Measurements from ENCODE around the gene HLF.

Gene HLF

GRCh38 chr17:55318715-55319487 is 54.1 kb downstream of the HLF start:
- H3K9ac ChIP-seq (ENCODE audit: low read depth, low read length), result no peak overlapping the region
- H3K4me1 ChIP-seq (ENCODE audit: insufficient read depth, low read length), result no peaks in the 10 kb centered on the region
- no peaks in the 10 kb centered on the region for H3K9me3 ChIP-seq (ENCODE audit: insufficient read depth, low read depth, low read length)
- H3K4me3 ChIP-seq (ENCODE audit: low read length), result no peak overlapping the region
- no peak overlapping the region for H3K27ac ChIP-seq (ENCODE audit: low read length)
- no peaks in the 10 kb centered on the region for H3K36me3 ChIP-seq (ENCODE audit: insufficient read depth, low read depth, low read length)
- no peaks in the 10 kb centered on the region for H3K27me3 ChIP-seq (ENCODE audit: insufficient read depth, low read length)

GRCh38 chr17:55319933-55320593 is 55.3 kb downstream of the HLF start:
- Histone ChIP-seq H3K4me3 (ENCODE audit: low read length) (no peak overlapping the region), H3K4me1 (ENCODE audit: insufficient read depth, low read length) (no peaks in the 10 kb centered on the region), H3K36me3 (ENCODE audit: insufficient read depth, low read depth, low read length) (no peaks in the 10 kb centered on the region), H3K27ac (ENCODE audit: low read length) (no peak overlapping the region), H3K9me3 (ENCODE audit: insufficient read depth, low read depth, low read length) (no peaks in the 10 kb centered on the region), H3K9ac (ENCODE audit: low read depth, low read length) (no peak overlapping the region), H3K27me3 (ENCODE audit: insufficient read depth, low read length) (no peaks in the 10 kb centered on the region)

GRCh38 chr17:55320594-55321426 is 56.0 kb downstream of the HLF start:
- Histone ChIP-seq H3K27me3 (ENCODE audit: insufficient read depth, low read length) (no peaks in the 10 kb centered on the region), H3K9me3 (ENCODE audit: insufficient read depth, low read depth, low read length) (no peaks in the 10 kb centered on the region), H3K27ac (ENCODE audit: low read length) (no peak overlapping the region), H3K9ac (ENCODE audit: low read depth, low read length) (no peak overlapping the region), H3K36me3 (ENCODE audit: insufficient read depth, low read depth, low read length) (no peaks in the 10 kb centered on the region), H3K4me3 (ENCODE audit: low read length) (no peak overlapping the region), H3K4me1 (ENCODE audit: insufficient read depth, low read length) (no peaks in the 10 kb centered on the region)

- no peaks in the 10 kb centered on the region for H3K9me3 ChIP-seq (ENCODE audit: insufficient read depth, low read depth, low read length)
- H3K9ac ChIP-seq (ENCODE audit: low read depth, low read length), result no peak overlapping the region
- no peak overlapping the region for H3K27ac ChIP-seq (ENCODE audit: low read length)
- no peaks in the 10 kb centered on the region for H3K4me1 ChIP-seq (ENCODE audit: insufficient read depth, low read length)
- no peaks in the 10 kb centered on the region for H3K36me3 ChIP-seq (ENCODE audit: insufficient read depth, low read depth, low read length)
- H3K4me3 ChIP-seq (ENCODE audit: low read length), result no peak overlapping the region
- no peaks in the 10 kb centered on the region for H3K27me3 ChIP-seq (ENCODE audit: insufficient read depth, low read length)
Measured at GRCh38 chr17:55321427-55322060, 56.8 kb downstream of the HLF start.

- Histone ChIP-seq H3K27ac (ENCODE audit: low read length) (no peak overlapping the region), H3K4me3 (ENCODE audit: low read length) (no peak overlapping the region), H3K9ac (ENCODE audit: low read depth, low read length) (no peak overlapping the region), H3K36me3 (ENCODE audit: insufficient read depth, low read depth, low read length) (no peaks in the 10 kb centered on the region), H3K27me3 (ENCODE audit: insufficient read depth, low read length) (no peaks in the 10 kb centered on the region), H3K9me3 (ENCODE audit: insufficient read depth, low read depth, low read length) (no peaks in the 10 kb centered on the region), H3K4me1 (ENCODE audit: insufficient read depth, low read length) (no peaks in the 10 kb centered on the region)
Measured at GRCh38 chr17:55322453-55322985, 57.8 kb downstream of the HLF start.

GRCh38 chr17:55323518-55324295 is 58.9 kb downstream of the HLF start:
- no peaks in the 10 kb centered on the region for H3K27me3 ChIP-seq (ENCODE audit: insufficient read depth, low read length)
- H3K4me3 ChIP-seq (ENCODE audit: low read length), result no peak overlapping the region
- no peaks in the 10 kb centered on the region for H3K4me1 ChIP-seq (ENCODE audit: insufficient read depth, low read length)
- no peak overlapping the region for H3K9ac ChIP-seq (ENCODE audit: low read depth, low read length)
- no peaks in the 10 kb centered on the region for H3K9me3 ChIP-seq (ENCODE audit: insufficient read depth, low read depth, low read length)
- no peak overlapping the region for H3K27ac ChIP-seq (ENCODE audit: low read length)
- H3K36me3 ChIP-seq (ENCODE audit: insufficient read depth, low read depth, low read length), result no peaks in the 10 kb centered on the region

GRCh38 chr17:55324296-55324978 is 59.7 kb downstream of the HLF start:
- Histone ChIP-seq H3K36me3 (ENCODE audit: insufficient read depth, low read depth, low read length) (no peaks in the 10 kb centered on the region), H3K4me1 (ENCODE audit: insufficient read depth, low read length) (no peaks in the 10 kb centered on the region), H3K27me3 (ENCODE audit: insufficient read depth, low read length) (no peaks in the 10 kb centered on the region), H3K9me3 (ENCODE audit: insufficient read depth, low read depth, low read length) (no peaks in the 10 kb centered on the region), H3K9ac (ENCODE audit: low read depth, low read length) (no peak overlapping the region), H3K27ac (ENCODE audit: low read length) (no peak overlapping the region), H3K4me3 (ENCODE audit: low read length) (no peak overlapping the region)

GRCh38 chr17:55325406-55325805 is 60.6 kb downstream of the HLF start:
- no peaks in the 10 kb centered on the region for H3K27me3 ChIP-seq (ENCODE audit: insufficient read depth, low read length)
- no peak overlapping the region for H3K4me3 ChIP-seq (ENCODE audit: low read length)
- no peaks in the 10 kb centered on the region for H3K9me3 ChIP-seq (ENCODE audit: insufficient read depth, low read depth, low read length)
- no peaks in the 10 kb centered on the region for H3K4me1 ChIP-seq (ENCODE audit: insufficient read depth, low read length)
- H3K9ac ChIP-seq (ENCODE audit: low read depth, low read length), result no peak overlapping the region
- no peaks in the 10 kb centered on the region for H3K36me3 ChIP-seq (ENCODE audit: insufficient read depth, low read depth, low read length)
- no peak overlapping the region for H3K27ac ChIP-seq (ENCODE audit: low read length)

- no peak overlapping the region for H3K9ac ChIP-seq (ENCODE audit: low read depth, low read length)
- no peak overlapping the region for H3K4me3 ChIP-seq (ENCODE audit: low read length)
- H3K4me1 ChIP-seq (ENCODE audit: insufficient read depth, low read length), result no peaks in the 10 kb centered on the region
- H3K9me3 ChIP-seq (ENCODE audit: insufficient read depth, low read depth, low read length), result no peaks in the 10 kb centered on the region
- no peaks in the 10 kb centered on the region for H3K27me3 ChIP-seq (ENCODE audit: insufficient read depth, low read length)
- no peak overlapping the region for H3K27ac ChIP-seq (ENCODE audit: low read length)
- H3K36me3 ChIP-seq (ENCODE audit: insufficient read depth, low read depth, low read length), result no peaks in the 10 kb centered on the region
Measured at GRCh38 chr17:55326030-55326429, 61.3 kb downstream of the HLF start.

- no peaks in the 10 kb centered on the region for H3K27me3 ChIP-seq (ENCODE audit: insufficient read depth, low read length)
- H3K4me3 ChIP-seq (ENCODE audit: low read length), result no peak overlapping the region
- no peaks in the 10 kb centered on the region for H3K4me1 ChIP-seq (ENCODE audit: insufficient read depth, low read length)
- no peaks in the 10 kb centered on the region for H3K36me3 ChIP-seq (ENCODE audit: insufficient read depth, low read depth, low read length)
- no peak overlapping the region for H3K27ac ChIP-seq (ENCODE audit: low read length)
- H3K9me3 ChIP-seq (ENCODE audit: insufficient read depth, low read depth, low read length), result no peaks in the 10 kb centered on the region
- no peak overlapping the region for H3K9ac ChIP-seq (ENCODE audit: low read depth, low read length)
Measured at GRCh38 chr17:55327225-55328088, 62.7 kb downstream of the HLF start.

Measured in iPS-20b (cell line).